B cell (primary cell): ENCODE results near the gene CD6. TPM values are rescaled to one million over a fixed set of nuclear protein-coding genes. Genes with fewer than 3 reads are reported as not detected.

Experiments
- ATAC-seq: fragments of 200-7000 bp; cut with Tn5 transposase; one replicate; pipeline ENCODE4 v1.10.0; 2021; ENCODE audit warnings: low read depth, mild to moderate bottlenecking, moderate number of reproducible peaks, moderate library complexity
- CTCF ChIA-PET: fragments of 350-600 bp; sonication (Branson Sonifier 250); formaldehyde crosslinking; loops from one replicate; lab custom pipeline; 2021; ENCODE audit warnings: antibody characterized with exemption, inconsistent platforms; lab: Charles Lee
- POLR2A ChIA-PET: fragments of 350-600 bp; sonication (Branson Sonifier 250); formaldehyde crosslinking; loops from one replicate; lab custom pipeline; 2021; ENCODE audit warnings: antibody characterized with exemption; lab: Charles Lee
- DNase-seq: peaks from one replicate; pipeline ENCODE4 v3.0.0; 2013
- H2AFZ ChIP-seq: 2 replicates; pipeline ENCODE4 v1.6.1; 2012; ENCODE audit warnings: mild to moderate bottlenecking, low read depth, low read length; ENCODE audit not compliant: insufficient read depth, poor library complexity, severe bottlenecking
- H3K27ac ChIP-seq, 2 donors: 1 replicate in 1 of 2; 2 replicates in 1 of 2; pipeline ENCODE4 v1.5.1; 2012 to 2013; ENCODE audit warnings: low read length in 2 of 2, mild to moderate bottlenecking in 2 of 2, moderate library complexity in 1 of 2
- H3K27me3 ChIP-seq, 4 experiments: fragments of 200-600 bp in 1 of 4; sonication (generic) in 1 of 4; replicated peaks in 1 of 4; 1 replicate in 2 of 4; 2 replicates in 2 of 4; pipeline versions ENCODE4 v1.6.1 to v1.7.0; 2013 to 2016; ENCODE audit warnings: low read length in 3 of 4, mild to moderate bottlenecking in 2 of 4, mixed read lengths in 1 of 4, moderate library complexity in 1 of 4; ENCODE audit not compliant: insufficient read depth in 4 of 4, control insufficient read depth in 3 of 4; ENCODE audit errors: control extremely low read depth in 1 of 4
- H3K36me3 ChIP-seq, 2 experiments: replicated peaks in 1 of 2; 1 replicate in 1 of 2; 2 replicates in 1 of 2; pipeline versions ENCODE4 v1.6.1 to v1.7.1; 2013; ENCODE audit warnings: low read length in 1 of 2; ENCODE audit not compliant: insufficient read depth in 2 of 2, control insufficient read depth in 1 of 2; ENCODE audit errors: control extremely low read depth in 1 of 2, extremely low read depth in 1 of 2
- H3K4me1 ChIP-seq, 2 donors: fragments of 200-600 bp in 1 of 2; sonication (generic) in 1 of 2; 1 replicate in 1 of 2; 2 replicates in 1 of 2; pipeline versions ENCODE4 v1.5.1 to v1.6.1; 2013 to 2017; ENCODE audit warnings: low read length in 2 of 2; ENCODE audit not compliant: control insufficient read depth in 2 of 2, insufficient read depth in 2 of 2
- H3K4me2 ChIP-seq: replicated peaks from 2 replicates; pipeline ENCODE3; 2012; ENCODE audit warnings: mild to moderate bottlenecking, low read depth, low read length; ENCODE audit not compliant: poor library complexity, severe bottlenecking
- H3K4me3 ChIP-seq, 5 experiments: fragments of 200-600 bp in 1 of 5; sonication (generic) in 1 of 5; 1 replicate in 3 of 5; 2 replicates in 2 of 5; pipeline versions ENCODE4 v1.5.1 to v1.7.0; 2011 to 2016; ENCODE audit warnings: low read length in 4 of 5, mild to moderate bottlenecking in 4 of 5, low read depth in 2 of 5, control low read depth in 1 of 5, moderate library complexity in 1 of 5; ENCODE audit not compliant: insufficient read depth in 1 of 5; ENCODE audit errors: control extremely low read depth in 1 of 5, extremely low read depth in 1 of 5
- H3K79me2 ChIP-seq: fragments of 200-600 bp; sonication (generic); one replicate; pipeline ENCODE4 v1.6.0; 2016; ENCODE audit warnings: low read length; ENCODE audit not compliant: control insufficient read depth, insufficient read depth
- H3K9ac ChIP-seq: fragments of 200-600 bp; sonication (generic); 2 replicates; pipeline ENCODE4 v1.6.1; 2017; ENCODE audit warnings: mild to moderate bottlenecking, low read length, moderate library complexity
- H3K9me3 ChIP-seq, 3 donors: one replicate each; pipeline versions ENCODE4 v1.6.1 to v1.7.1; 2013; ENCODE audit warnings: low read length in 2 of 3; ENCODE audit not compliant: control insufficient read depth in 2 of 3, insufficient read depth in 1 of 3; ENCODE audit errors: control extremely low read depth in 1 of 3
- H4K20me1 ChIP-seq: 2 replicates; pipeline ENCODE4 v1.6.0; 2012; ENCODE audit warnings: mild to moderate bottlenecking, low read length; ENCODE audit not compliant: insufficient read depth, control insufficient read depth, poor library complexity, severe bottlenecking
- H3K27ac Mint-ChIP-seq: one replicate; pipeline ENCODE4 v1.8.0; 2021; ENCODE audit warnings: mixed read lengths
- H3K27me3 Mint-ChIP-seq: one replicate; pipeline ENCODE4 v1.8.0; 2021; ENCODE audit warnings: mixed read lengths
- H3K4me1 Mint-ChIP-seq: one replicate; pipeline ENCODE4 v1.8.0; 2021; ENCODE audit warnings: mixed read lengths
- H3K4me3 Mint-ChIP-seq: one replicate; pipeline ENCODE4 v1.8.0; 2021; ENCODE audit warnings: mixed read lengths
- H3K9me3 Mint-ChIP-seq: one replicate; pipeline ENCODE4 v1.8.0; 2022; ENCODE audit warnings: mixed read lengths; ENCODE audit not compliant: insufficient read depth
- CTCF ChIP-seq: fragments of 200-600 bp; IDR thresholded peaks from one replicate; pipeline ENCODE4 v1.8.0; 2022; ENCODE audit warnings: antibody characterized with exemption, mild to moderate bottlenecking
- EZH2 ChIP-seq: IDR thresholded peaks from 2 replicates; pipeline ENCODE4 v1.6.1; 2012; ENCODE audit warnings: borderline replicate concordance, low read depth, mild to moderate bottlenecking, moderate library complexity, low read length; ENCODE audit not compliant: insufficient read depth, poor library complexity, severe bottlenecking
- WGBS: methylation state at CpG from one replicate; pipeline ENCODE4 v1.1.5; 2013; ENCODE audit warnings: missing lambda C conversion rate; ENCODE audit not compliant: insufficient coverage; 5-methylcytosine and 5-hydroxymethylcytosine counted together
- intact Hi-C: fragments of 100-400 bp; cut with micrococcal nuclease; formaldehyde crosslinking; loops from one replicate; pipeline ENCODE4 v1.10.0; 2022
- polyA plus RNA-seq: library from polyadenylated mRNA; depleted of rRNA; stranded (reverse); fragments of >200 nt; gene quantifications from 2 replicates; pipeline ENCODE4 v1.2.3, GENCODE V29; 2012
- total RNA-seq, 2 donors: library from RNA; stranded (reverse); fragments of 120-200 nt in 1 of 2; gene quantifications; 1 replicate in 1 of 2; 2 replicates in 1 of 2; pipeline versions ENCODE4 v1.2.3 to v1.2.4, GENCODE V29; 2013 to 2022

Gene CD6
- total and polyA plus RNA-seq, 2 donors (not counting 1 experiment from before 2014, with no cell fraction given) = 9.3 to 13.6 TPM

DNA sequence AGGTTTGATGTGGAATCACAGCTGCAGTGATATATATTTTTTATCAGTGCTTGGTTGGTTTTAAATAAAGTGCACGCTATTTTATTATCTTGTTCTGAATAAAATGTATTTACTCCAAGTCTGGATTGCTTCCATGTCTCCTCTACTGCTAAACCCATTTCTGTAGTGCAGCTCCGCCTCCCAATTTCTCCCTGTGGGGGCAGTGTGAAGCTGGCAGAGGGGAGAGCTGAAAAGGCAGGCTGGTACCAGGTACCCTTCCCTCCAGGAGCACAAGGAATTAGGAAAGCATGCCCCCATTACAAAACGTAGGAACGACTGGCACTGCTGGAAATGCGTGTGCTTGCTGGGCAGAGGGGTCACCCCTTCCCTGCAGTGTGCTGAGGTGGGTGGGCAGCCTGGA is 48.2 kb upstream of the CD6 start:
- Mint-ChIP-seq H3K27me3 (peaks cover 7% of the 10 kb centered on the region), H3K27ac (no peak overlapping the region), H3K4me3 (peak overlapping the region; percentile 54), H3K4me1 (peaks cover 43% of the 10 kb centered on the region), H3K9me3 (no peaks in the 10 kb centered on the region)
- H3K27me3 ChIP-seq = peaks cover 0 to 30% (median 7%) of the 10 kb centered on the region in 4 experiments
- DNase-seq (no peak), ATAC-seq (no peak)
- peaks cover 0 to 4% (median 0%) of the 10 kb centered on the region in 3 donors for H3K9me3 ChIP-seq
- no peak overlapping the region for H3K27ac ChIP-seq
- TF ChIP-seq CTCF (no peak), EZH2 (no peak)
- no peak overlapping the region for H3K9ac ChIP-seq
- H4K20me1 ChIP-seq = peaks cover 58% of the 10 kb centered on the region
- POLR2A ChIA-PET = interaction anchor here (1.1 to 1.6 kb wide), 2 partner anchors 8 to 10 kb away, joined by 4 to 5 read pairs; partner anchors contain the start of gene TMEM109
- peaks cover 28% of the 10 kb centered on the region for H3K79me2 ChIP-seq
- no peak overlapping the region for H3K4me3 ChIP-seq
- H3K4me2 ChIP-seq = no peak overlapping the region
- CTCF ChIA-PET = interaction anchor here (0.9 to 1.7 kb wide), 2 partner anchors 8 to 26 kb away, joined by 3 to 9 read pairs; no protein-coding TSS in a partner anchor
- intact Hi-C loops = no loop called here
- WGBS = 100% methylated on average over 3 of the region's 5 CpGs
- peaks cover 42 to 47% of the 10 kb centered on the region in 2 donors for H3K4me1 ChIP-seq
- H2AFZ ChIP-seq = no peak overlapping the region
- peaks cover 0 to 37% of the 10 kb centered on the region in 2 experiments for H3K36me3 ChIP-seq

DNA sequence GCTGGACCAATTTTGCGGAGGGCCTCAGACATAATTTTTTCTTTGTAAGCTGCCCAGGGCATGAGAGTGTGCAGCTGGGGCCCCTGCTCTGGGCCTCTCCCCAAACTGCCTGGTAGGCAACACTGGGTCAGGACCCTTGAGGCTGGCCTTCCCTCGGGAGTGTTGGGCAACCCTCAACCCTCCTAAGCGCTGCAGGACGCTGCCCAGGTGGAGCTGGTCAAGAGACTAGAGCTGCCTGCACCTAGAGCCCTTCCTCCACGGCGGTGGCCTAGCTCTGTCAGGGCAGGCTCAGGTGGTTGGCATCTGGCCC is 47.7 kb upstream of the CD6 start:
- Histone ChIP-seq H3K9ac (peak overlapping the region; percentile 67), H3K9me3 (peaks cover 0 to 4% (median 0%) of the 10 kb centered on the region in 3 donors), H2AFZ (no peak overlapping the region), H3K36me3 (peaks cover 0 to 37% of the 10 kb centered on the region in 2 experiments), H3K27me3 (peaks cover 0 to 30% (median 7%) of the 10 kb centered on the region in 4 experiments), H3K4me1 (peaks cover 37 to 43% of the 10 kb centered on the region in 2 donors), H3K79me2 (peaks cover 24% of the 10 kb centered on the region), H3K4me2 (peak overlapping the region; percentile 94), H3K27ac (no peak overlapping the region), H3K4me3 (peak overlapping the region in 3 of 5 experiments; percentile 51 to 69 (median 61)), H4K20me1 (peaks cover 54% of the 10 kb centered on the region)
- no peak for TF ChIP-seq CTCF
- no peak for TF ChIP-seq EZH2
- ATAC-seq (no peak), DNase-seq (no peak)
- peak overlapping the region; percentile 82 for H3K4me3 Mint-ChIP-seq
- intact Hi-C loops = no loop called here
- H3K9me3 Mint-ChIP-seq = no peaks in the 10 kb centered on the region
- H3K27ac Mint-ChIP-seq = no peak overlapping the region
- ChIA-PET CTCF (interaction anchor here (0.9 to 1.7 kb wide), 2 partner anchors 9 to 27 kb away, joined by 3 to 9 read pairs; no protein-coding TSS in a partner anchor), POLR2A (interaction anchor here (1.1 to 1.6 kb wide), 2 partner anchors 9 to 10 kb away, joined by 4 to 5 read pairs; partner anchors contain the start of gene TMEM109)
- H3K27me3 Mint-ChIP-seq = peaks cover 7% of the 10 kb centered on the region
- peaks cover 39% of the 10 kb centered on the region for H3K4me1 Mint-ChIP-seq
- 70% methylated on average over 6 of the region's 6 CpGs for WGBS
